GM18907 (cell line): ENCODE measurements around the gene DCDC2B.

Experiments
- ATAC-seq: cut with Tn5 transposase; IDR thresholded peaks from one replicate; pipeline ENCODE4 v1.9.1; 2021; ENCODE audit warnings: mild to moderate bottlenecking, moderate library complexity; ENCODE audit not compliant: unreplicated experiment

The DCDC2B gene

GRCh38 chr1:32195972-32196823, 12.7 kb upstream of the DCDC2B start:
- no peak for ATAC-seq

GRCh38 chr1:32197074-32197473, 11.8 kb upstream of the DCDC2B start:
- no peak for ATAC-seq

GRCh38 chr1:32197837-32198236, 11.1 kb upstream of the DCDC2B start:
- ATAC-seq: no peak

GRCh38 chr1:32198237-32199042, 10.4 kb upstream of the DCDC2B start:
- no peak for ATAC-seq

- no peak for ATAC-seq
Observed at GRCh38 chr1:32199043-32199716, 9.7 kb upstream of the DCDC2B start.

GRCh38 chr1:32199717-32200072, 9.2 kb upstream of the DCDC2B start:
- no peak for ATAC-seq

- no peak for ATAC-seq
Observed at GRCh38 chr1:32200226-32201010, 8.5 kb upstream of the DCDC2B start, which contains the start of gene CCDC28B. CCDC28B (plus strand) TSS chr1:32200595; CDS start chr1:32201936, 1,341 bp downstream.

- peak; percentile 38 for ATAC-seq
Observed at GRCh38 chr1:32201011-32201855, 7.7 kb upstream of the DCDC2B start.

- ATAC-seq: no peak
Observed at GRCh38 chr1:32204943-32205361, 3.9 kb upstream of the DCDC2B start.

- peak; percentile 45 for ATAC-seq
Observed at GRCh38 chr1:32205401-32206370, 3.2 kb upstream of the DCDC2B start, which contains the start of gene IQCC. IQCC (plus strand) TSS chr1:32205671; CDS start chr1:32205682, 11 bp downstream.

- no peak for ATAC-seq
Observed at GRCh38 chr1:32208469-32208868, 420 bp upstream of the DCDC2B start.

- ATAC-seq: no peak
Observed at GRCh38 chr1:32215629-32216480, 7.0 kb downstream of the DCDC2B start.

- ATAC-seq: no peak
Observed at GRCh38 chr1:32216566-32216965, 7.7 kb downstream of the DCDC2B start.

GRCh38 chr1:32219022-32219421, 10.1 kb downstream of the DCDC2B start:
- ATAC-seq: no peak

- no peak for ATAC-seq
Observed at GRCh38 chr1:32220746-32221580, 12.1 kb downstream of the DCDC2B start.

- no peak for ATAC-seq
Observed at GRCh38 chr1:32221581-32221979, 12.7 kb downstream of the DCDC2B start.
